Uterus (tissue), 2 donors: ENCODE results near the gene NMNAT2.

Source experiments
- CTCF ChIP-seq, 4 experiments: fragments of 200-600 bp in 2 of 4; fragments of 450-650 bp in 2 of 4; sonication (generic) in 2 of 4; IDR thresholded peaks; one replicate each; pipeline ENCODE4 v1.5.1; 2016 to 2019; ENCODE audit warnings: antibody characterized with exemption in 4 of 4, mild to moderate bottlenecking in 2 of 4, moderate library complexity in 1 of 4
- POLR2A ChIP-seq, 2 donors: fragments of 450-650 bp; IDR thresholded peaks; one replicate each; pipeline ENCODE4 v1.6.1; 2016; ENCODE audit warnings: antibody characterized with exemption in 2 of 2, mild to moderate bottlenecking in 1 of 2, moderate library complexity in 1 of 2

- TF ChIP-seq CTCF (IDR thresholded peaks at IDR 0.05) (no peak), POLR2A (IDR thresholded peaks at IDR 0.05) (no peak)
Measured at GRCh38 chr1:183365093-183365492, 53.1 kb downstream of the NMNAT2 start.
